Smooth muscle cell of the pulmonary artery (primary cell): ENCODE data around the gene GRPR. TPM values are rescaled to one million over a fixed set of nuclear protein-coding genes. Genes with fewer than 3 reads are reported as not detected.

ENCODE experiments used
- total RNA-seq: library from RNA; depleted of rRNA; stranded (reverse); fragments of >200 nt; gene quantifications from 2 replicates; pipeline ENCODE4 v1.2.3, GENCODE V29; 2014

GRPR gene
- 0.07 TPM in 1 of 2 replicates, not detected in the other for total RNA-seq

DNA sequence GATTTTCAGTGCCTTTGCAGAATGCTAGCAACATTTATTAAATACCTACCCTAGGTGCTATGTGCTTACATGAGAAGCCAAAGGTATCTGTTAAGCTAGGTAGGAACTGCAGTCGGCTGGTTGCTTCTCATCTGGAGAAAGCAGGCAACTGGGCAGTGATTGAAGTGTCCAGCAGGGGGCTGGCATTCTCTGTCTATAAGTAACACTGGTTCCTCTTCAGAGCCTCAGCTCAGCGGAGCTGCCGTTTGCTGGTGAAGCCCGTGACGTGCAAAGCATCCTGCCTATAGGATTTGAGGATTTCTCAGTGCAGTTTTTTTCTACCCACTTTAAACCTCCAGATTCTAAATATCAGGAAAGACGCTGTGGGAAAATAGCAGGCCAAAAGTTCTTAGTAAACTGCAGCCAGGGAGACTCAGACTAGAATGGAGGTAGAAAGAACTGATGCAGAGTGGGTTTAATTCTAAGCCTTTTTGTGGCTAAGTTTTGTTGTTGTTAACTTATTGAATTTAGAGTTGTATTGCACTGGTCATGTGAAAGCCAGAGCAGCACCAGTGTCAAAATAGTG, at the start of gene GRPR:
GRPR (plus strand) TSS at position 344 of the 565 bp plus-strand sequence. CDS start 389 bp downstream, outside the sequence.

GRCh38 chrX:16167181-16167580, 43.8 kb downstream of the GRPR start, which contains the start of gene MAGEB17:
TSS of gene MAGEB17 (plus strand) at chrX:16167481. CDS start at chrX:16170383, 2,902 bp downstream.

Other genes starting within 250 kb of the GRPR start
- gene MAGEB17, start 43.9 kb downstream of the GRPR start, total RNA-seq, result not detected in 2 replicates